NCI-H2227 (cell line): Measurements from ENCODE around the gene DENND2A.

Source experiments
- DNase-seq: peaks from one replicate; lab custom pipeline; 2025; ENCODE audit not compliant: unreplicated experiment; lab: John Stamatoyannopoulos, UW

DENND2A gene

DNA sequence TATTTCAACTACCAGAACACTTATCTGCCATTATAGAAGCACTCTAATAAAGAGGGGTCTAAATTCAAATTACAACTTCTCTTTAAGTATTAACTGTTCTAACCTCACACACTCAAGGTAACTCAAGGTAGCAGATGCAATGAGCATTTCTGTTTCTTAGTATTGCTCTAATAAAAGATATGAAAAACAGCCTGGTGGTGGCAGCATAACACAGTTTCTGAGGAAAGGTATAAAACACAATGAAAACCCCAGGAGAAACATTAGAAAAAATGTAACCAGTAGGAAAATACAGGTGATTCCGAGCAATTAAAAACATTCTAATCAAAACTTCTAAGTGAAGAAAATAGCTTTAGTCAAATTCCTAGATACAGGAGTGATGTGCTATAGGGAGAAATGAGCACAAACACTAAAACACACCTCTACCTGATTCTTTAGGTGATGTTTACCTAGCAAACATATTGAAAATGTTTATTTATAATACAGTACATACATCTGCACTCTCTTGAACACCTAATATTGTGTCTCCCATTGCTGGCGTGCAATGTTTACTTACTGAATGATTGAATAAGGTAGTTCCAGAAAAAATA lies 164.8 kb downstream of the DENND2A start:
- DNase-seq = peak; percentile 70
